Measurements from ENCODE around the gene MAML1.

MAML1 gene

DNA sequence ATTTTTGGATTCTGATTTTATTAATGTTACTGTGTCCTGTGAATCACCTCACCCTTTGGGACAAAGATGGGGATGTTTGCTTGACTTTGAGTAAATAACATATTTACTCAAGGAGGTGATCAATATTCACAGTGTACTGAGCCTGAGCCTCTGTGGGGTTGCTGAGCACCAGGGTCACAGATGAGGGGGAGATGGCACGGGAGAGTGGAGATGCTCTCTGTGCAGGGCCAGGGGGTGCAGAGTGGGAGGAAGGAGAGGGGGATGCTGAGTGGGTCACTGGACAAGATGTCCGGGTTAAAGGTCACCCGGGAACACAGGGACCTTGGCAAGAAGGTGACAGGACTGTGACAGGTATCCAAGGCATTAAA lies 92.1 kb downstream of the MAML1 start:
- DNase-seq, result no peak

DNA sequence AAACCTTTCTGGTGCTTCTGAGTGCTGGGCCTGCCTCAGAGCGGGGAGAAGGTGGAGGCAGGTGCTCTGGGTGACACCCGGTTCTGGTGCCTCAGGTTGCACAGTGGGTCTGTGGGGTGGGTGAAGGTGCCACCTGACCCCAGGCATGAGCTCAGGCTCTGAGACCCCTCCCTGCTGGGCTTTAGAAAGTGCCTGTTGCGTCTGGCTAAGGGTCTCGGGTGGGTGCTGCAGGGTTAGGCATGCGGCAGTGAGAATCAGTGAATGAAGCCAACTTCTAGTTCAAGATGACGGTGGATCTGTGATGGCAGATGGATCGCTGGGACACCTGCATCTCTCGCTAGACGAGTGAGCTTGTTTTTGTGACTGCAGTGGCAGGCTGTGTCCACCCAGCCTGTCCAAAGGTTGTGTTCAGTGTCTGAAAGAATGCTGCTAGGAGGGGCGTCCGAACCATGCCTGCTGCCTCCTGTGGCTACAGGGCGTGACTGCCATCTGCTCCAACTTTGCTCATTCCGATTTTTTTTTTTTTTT lies 93.1 kb downstream of the MAML1 start:
- no peak for DNase-seq
